Measurements from ENCODE around the gene FANCB.

- TF ChIP-seq EZH2phosphoT487 (IDR thresholded peaks at IDR 0.05), result no peak
- TF ChIP-seq EZH2 (IDR thresholded peaks at IDR 0.05), result no peak
- no peak for TF ChIP-seq CTCF (IDR thresholded peaks at IDR 0.05)
Measured at GRCh38 chrX:14872355-14872754, 514 bp downstream of the FANCB start.
